ENCODE data around the gene PIWIL4. TPM values are rescaled to one million over a fixed set of nuclear protein-coding genes. Genes with fewer than 3 reads are reported as not detected.
A peak's percentile ranks its signal among the peaks of the same experiment; 100 is the strongest.

The PIWIL4 gene
- total RNA-seq, 1 experiment from 2014 or later: not detected

GRCh38 chr11:94661444-94661843, 94.3 kb downstream of the PIWIL4 start:
- no peak overlapping the region for H3K14ac ChIP-seq (ENCODE audit: insufficient read depth, low read length)
- H3K23ac ChIP-seq (ENCODE audit: insufficient read length, low read depth, low read length): no peak overlapping the region
- peak overlapping the region in 2 of 3 experiments; percentile 11 to 24; a peak in 3 of 7 replicates for H3K27ac Mint-ChIP-seq
- no peak overlapping the region for H3T11ph ChIP-seq (ENCODE audit: low read length)
- H3K9ac ChIP-seq (ENCODE audit: extremely low read depth, insufficient read length, low read length): no peak overlapping the region
- no peak overlapping the region for H4K91ac ChIP-seq (ENCODE audit: insufficient read length, low read depth, low read length)
- no peaks in the 10 kb centered on the region; the same call in 1 of the 2 replicates for H3K79me2 ChIP-seq (ENCODE audit: insufficient read depth, low read length)
- H2BK15ac ChIP-seq (ENCODE audit: low read depth, low read length): no peak overlapping the region
- H2AFZ ChIP-seq (ENCODE audit: low read length): no peak overlapping the region
- no peaks in the 10 kb centered on the region for H3K27me3 Mint-ChIP-seq (ENCODE audit: low read depth)
- no peak for DNase-seq
- H2BK20ac ChIP-seq (ENCODE audit: low read depth, low read length, poor library complexity, severe bottlenecking): no peak overlapping the region
- H3K79me1 ChIP-seq (ENCODE audit: insufficient read depth, low read depth, low read length, poor library complexity, severe bottlenecking): no peaks in the 10 kb centered on the region
- WGBS (ENCODE audit: extremely low coverage, insufficient read length, low lambda C conversion rate): no CpG with 5 or more reads among the region's 1 CpG
- H3K36me3 Mint-ChIP-seq (ENCODE audit: insufficient read depth in 1 of 3, low read depth in 3 of 3): peaks cover 18 to 66% (median 46%) of the 10 kb centered on the region in 3 experiments
- no peak overlapping the region for H3K4ac ChIP-seq (ENCODE audit: low read depth, low read length)
- no peak overlapping the region for H4K5ac ChIP-seq (ENCODE audit: insufficient read length, low read depth, low read length)
- peaks cover 32 to 56% of the 10 kb centered on the region in 2 experiments for H3K4me1 Mint-ChIP-seq
- no peak overlapping the region for H3K4me2 ChIP-seq (ENCODE audit: insufficient read depth, insufficient read length, low read length)
- no peak overlapping the region for H3K27ac ChIP-seq (ENCODE audit: insufficient read length, low read depth, low read length)
- H3K18ac ChIP-seq (ENCODE audit: insufficient read length, low read depth, low read length): no peak overlapping the region
- no peaks in the 10 kb centered on the region for H4K20me1 ChIP-seq (ENCODE audit: control insufficient read depth, insufficient read depth, insufficient read length)
- TF ChIP-seq CTCF (conservative IDR thresholded peaks at IDR 0.05): no peak
- H2BK120ac ChIP-seq (ENCODE audit: low read depth, low read length, poor library complexity, severe bottlenecking): no peak overlapping the region
- H2AK5ac ChIP-seq (ENCODE audit: insufficient read length, low read length): no peak overlapping the region
- no peaks in the 10 kb centered on the region for H3K27me3 ChIP-seq (ENCODE audit: insufficient read depth, low read length)
- H2BK12ac ChIP-seq (ENCODE audit: insufficient read length, low read depth, low read length): no peak overlapping the region
- H3K4me3 Mint-ChIP-seq: no peak overlapping the region
- no peak overlapping the region for H3K56ac ChIP-seq (ENCODE audit: insufficient read length, low read depth, low read length)
- H3K9me3 ChIP-seq (ENCODE audit: control insufficient read depth, low read depth, low read length): peaks cover 6% of the 10 kb centered on the region
- H2BK5ac ChIP-seq (ENCODE audit: insufficient read length, low read length): no peak overlapping the region
- H3K4me1 ChIP-seq (ENCODE audit: insufficient read depth, low read length): peaks cover 10% of the 10 kb centered on the region
- peaks cover 4 to 9% of the 10 kb centered on the region in 2 experiments for H3K9me3 Mint-ChIP-seq
- H4K8ac ChIP-seq (replicated peaks; ENCODE audit: insufficient read length, low read depth, low read length): no peak overlapping the region
- H3K23me2 ChIP-seq (ENCODE audit: insufficient read length, low read depth, low read length, poor library complexity, severe bottlenecking): no peaks in the 10 kb centered on the region
